HG03196 (cell line): ENCODE measurements around the gene HBZ.
"Not testable (repeated sequence)": the region's sequence is repeated elsewhere in the genome, so short reads cannot be mapped to it uniquely, and the experiment has no call there.

ENCODE experiments used
- ATAC-seq: cut with Tn5 transposase; IDR thresholded peaks from one replicate; pipeline ENCODE4 v1.9.1; 2021; ENCODE audit not compliant: unreplicated experiment

HBZ gene

GRCh38 chr16:177981-178667, 25.7 kb downstream of the HBZ start:
- no peak for ATAC-seq

GRCh38 chr16:178668-179015, 26.2 kb downstream of the HBZ start:
- ATAC-seq, result no peak

- no peak for ATAC-seq
Measured at GRCh38 chr16:179211-180092, 27.0 kb downstream of the HBZ start.

DNA sequence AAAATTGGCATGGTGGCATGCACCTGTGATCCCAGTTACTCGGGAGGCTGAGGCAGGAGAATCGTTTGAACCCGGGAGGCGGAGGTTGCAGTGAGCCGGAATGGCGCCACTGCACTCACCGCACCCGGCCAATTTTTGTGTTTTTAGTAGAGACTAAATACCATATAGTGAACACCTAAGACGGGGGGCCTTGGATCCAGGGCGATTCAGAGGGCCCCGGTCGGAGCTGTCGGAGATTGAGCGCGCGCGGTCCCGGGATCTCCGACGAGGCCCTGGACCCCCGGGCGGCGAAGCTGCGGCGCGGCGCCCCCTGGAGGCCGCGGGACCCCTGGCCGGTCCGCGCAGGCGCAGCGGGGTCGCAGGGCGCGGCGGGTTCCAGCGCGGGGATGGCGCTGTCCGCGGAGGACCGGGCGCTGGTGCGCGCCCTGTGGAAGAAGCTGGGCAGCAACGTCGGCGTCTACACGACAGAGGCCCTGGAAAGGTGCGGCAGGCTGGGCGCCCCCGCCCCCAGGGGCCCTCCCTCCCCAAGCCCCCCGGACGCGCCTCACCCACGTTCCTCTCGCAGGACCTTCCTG, 27.7 kb downstream of the HBZ start, which contains the start of gene HBQ1:
Gene HBQ1 (plus strand): TSS at position 359 of the 575 bp plus-strand sequence. CDS start 28 bp downstream, at position 387.
- ATAC-seq, result no peak

DNA sequence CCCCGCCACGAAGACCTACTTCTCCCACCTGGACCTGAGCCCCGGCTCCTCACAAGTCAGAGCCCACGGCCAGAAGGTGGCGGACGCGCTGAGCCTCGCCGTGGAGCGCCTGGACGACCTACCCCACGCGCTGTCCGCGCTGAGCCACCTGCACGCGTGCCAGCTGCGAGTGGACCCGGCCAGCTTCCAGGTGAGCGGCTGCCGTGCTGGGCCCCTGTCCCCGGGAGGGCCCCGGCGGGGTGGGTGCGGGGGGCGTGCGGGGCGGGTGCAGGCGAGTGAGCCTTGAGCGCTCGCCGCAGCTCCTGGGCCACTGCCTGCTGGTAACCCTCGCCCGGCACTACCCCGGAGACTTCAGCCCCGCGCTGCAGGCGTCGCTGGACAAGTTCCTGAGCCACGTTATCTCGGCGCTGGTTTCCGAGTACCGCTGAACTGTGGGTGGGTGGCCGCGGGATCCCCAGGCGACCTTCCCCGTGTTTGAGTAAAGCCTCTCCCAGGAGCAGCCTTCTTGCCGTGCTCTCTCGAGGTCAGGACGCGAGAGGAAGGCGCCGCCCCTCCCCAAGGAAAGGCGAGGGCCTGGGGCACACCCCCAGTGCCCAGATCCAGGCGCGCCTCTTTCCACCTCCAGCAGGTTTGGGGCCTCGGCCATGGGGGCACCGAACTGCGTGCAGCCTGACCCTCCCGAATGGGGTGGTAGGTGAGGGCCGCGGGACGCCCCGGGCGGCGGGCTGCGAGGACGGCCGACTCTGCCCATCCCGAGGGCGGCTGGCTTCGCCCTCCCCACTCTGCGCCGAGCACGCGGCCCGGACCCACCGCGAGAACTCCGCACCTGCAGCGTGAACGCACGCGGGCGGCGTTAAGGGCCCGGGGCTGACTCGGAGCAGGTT, 28.5 kb downstream of the HBZ start:
- ATAC-seq, result no peak

DNA sequence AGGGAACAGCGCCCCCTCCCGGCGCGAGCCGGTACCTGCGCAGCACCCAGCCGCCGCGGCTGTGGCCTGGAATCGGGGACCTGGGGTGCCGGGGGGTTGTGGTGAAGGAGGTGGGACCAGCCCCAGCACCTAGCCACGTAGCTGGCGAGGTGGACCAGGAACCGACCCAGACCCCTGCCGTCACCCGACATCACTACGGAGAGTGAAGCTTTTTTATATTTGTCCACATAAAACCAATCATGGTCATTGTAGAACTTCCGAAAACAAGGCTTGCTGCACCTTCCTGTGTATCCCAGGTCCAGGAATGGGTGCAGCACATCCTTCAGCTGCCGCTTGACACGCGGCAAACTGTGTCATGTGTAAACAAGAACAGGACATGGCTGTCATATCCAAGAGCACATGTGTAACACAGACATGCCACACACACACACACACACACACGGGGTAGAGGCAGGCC, 29.1 kb downstream of the HBZ start:
- ATAC-seq, result no peak

- no peak for ATAC-seq
Measured at GRCh38 chr16:183005-183404, 30.6 kb downstream of the HBZ start.

- ATAC-seq, result no peak
Measured at GRCh38 chr16:185213-185612, 32.8 kb downstream of the HBZ start.

DNA sequence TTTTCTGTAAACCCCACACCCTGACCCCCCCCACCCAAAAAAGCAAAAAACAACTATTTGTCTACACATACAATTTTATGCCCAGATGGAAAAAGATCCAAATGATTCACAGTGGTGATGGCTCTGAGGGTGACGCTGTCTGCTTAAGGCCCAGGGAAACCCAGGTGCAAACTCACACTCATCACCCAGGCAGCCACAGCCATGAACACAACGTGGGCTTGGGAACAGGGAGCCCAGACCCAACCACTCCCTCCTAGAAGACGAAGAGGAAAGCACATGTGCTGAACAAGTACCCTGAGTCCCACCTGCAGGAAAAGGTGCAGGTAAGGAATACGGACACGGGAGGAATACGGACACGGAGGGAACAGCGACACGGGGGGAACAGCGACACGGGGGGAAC, 33.2 kb downstream of the HBZ start:
- ATAC-seq, result no peak

- ATAC-seq, result no peak
Measured at GRCh38 chr16:187330-187729, 34.9 kb downstream of the HBZ start.

GRCh38 chr16:188674-189073, 36.2 kb downstream of the HBZ start:
- no peak for ATAC-seq

DNA sequence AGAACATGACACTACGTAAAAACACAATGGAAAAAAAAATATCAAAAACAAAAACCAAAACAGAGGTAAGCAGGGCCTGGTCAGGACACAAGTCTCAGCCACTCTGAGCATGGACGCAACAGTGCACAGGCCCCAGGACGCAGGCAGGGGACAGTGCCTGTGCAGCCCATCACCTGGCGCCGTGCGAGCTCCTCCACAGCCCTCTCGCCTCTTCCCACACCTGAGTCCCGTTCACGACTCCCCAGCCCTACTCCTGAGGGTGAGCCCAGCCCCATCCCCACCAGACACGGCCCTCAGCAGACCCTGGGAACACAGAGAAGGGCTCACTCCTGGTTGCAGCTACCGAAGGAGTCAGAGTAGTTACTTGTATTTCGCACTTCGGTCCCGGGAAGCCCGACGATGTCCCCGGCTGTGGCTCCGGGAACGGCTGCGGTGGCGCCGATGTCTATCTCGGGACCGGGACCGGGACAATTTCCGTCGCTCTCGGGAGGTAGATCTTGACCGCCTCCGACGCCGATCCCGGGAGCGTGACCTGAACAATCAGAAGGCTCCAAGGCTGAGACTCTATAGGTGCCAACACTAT, 37.3 kb downstream of the HBZ start:
- no peak for ATAC-seq

DNA sequence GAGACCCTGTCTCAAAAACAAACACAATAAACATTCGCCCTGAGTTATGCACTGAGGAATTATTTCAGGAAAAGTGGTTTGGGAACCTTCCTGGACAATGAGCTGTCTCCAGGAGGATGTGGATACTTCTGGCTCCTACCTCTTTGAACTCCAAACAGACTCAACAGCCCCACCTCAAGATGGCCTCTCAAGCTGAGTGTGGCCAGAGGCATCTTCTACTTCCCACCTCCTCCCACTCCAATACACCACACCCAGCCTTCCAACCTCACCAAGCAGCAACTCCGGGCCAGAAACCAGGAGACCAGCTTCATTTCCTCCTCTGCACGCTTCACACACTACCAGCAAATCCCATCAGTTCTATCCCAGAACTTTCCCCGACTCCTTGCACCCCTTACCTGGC, 39.4 kb downstream of the HBZ start:
- no peak for ATAC-seq

- ATAC-seq, result no peak
Measured at GRCh38 chr16:192686-193085, 40.2 kb downstream of the HBZ start.

GRCh38 chr16:193441-193840, 41.0 kb downstream of the HBZ start:
- ATAC-seq, result no peak

DNA sequence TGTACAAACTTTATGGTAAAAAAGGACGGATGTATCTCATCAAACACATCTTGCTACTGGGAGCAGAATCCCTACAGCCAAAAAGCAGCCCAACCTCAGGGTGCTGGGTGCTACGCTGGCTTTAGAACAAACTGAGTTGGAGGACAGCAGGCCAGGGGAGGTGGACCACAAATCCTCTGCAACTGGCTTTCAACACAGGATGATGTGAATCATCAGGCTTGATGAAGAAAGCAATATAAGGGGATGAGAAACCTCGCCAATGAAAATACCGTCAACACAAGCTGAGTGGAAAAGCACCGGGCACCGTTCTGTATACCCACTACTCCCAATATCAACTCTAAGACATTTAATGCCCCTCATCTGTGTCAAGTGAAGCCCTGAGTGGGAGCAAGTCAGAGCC, 42.1 kb downstream of the HBZ start:
- ATAC-seq, result no peak

DNA sequence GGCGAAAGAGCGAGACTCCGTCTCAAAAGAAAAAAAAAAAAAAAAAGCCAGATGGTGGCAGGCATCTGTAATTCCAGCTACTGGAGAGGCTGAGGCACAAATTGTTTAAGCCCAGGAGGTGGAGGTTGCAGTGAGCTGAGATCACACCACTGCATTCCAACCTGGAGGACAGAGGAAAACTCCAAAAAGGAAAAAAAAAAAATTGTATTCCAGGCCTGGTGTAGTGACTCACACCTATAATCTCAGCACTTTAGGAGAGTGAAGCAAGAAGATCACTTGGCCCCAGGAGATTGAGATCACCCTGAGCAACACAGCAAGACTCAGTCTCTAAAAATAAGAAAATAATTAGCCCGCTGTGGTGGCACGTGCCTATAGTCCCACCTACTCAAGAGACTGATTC, 47.9 kb downstream of the HBZ start:
- ATAC-seq, result no peak

GRCh38 chr16:203246-203645, 50.8 kb downstream of the HBZ start:
- ATAC-seq, result no peak

DNA sequence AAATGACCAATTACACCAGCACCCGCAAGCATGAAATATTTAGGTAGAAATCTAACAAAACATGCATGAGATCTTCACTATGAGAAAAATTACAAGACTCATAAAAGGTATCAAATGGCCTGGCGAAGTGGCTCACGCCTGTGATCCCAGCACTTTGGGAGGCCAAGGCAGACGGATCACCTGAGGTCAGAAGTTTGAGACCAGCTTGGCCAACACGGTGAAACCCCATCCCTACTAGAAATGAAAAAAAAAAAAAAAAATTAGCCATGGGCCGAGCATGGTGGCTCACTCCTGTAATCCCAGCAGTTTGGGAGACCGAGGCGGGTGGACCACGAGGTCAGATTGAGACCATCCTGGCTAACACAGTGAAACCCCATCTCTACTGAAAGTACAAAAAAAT, 51.6 kb downstream of the HBZ start:
- not testable (repeated sequence) for ATAC-seq
